ENCODE data around the gene FAF1. TPM values are rescaled to one million over a fixed set of nuclear protein-coding genes. Genes with fewer than 3 reads are reported as not detected.

The FAF1 gene
- total and polyA plus RNA-seq, 2 of the 8 experiments (the other 6 are each of a cell fraction or from before 2014, with no cell fraction given), result 10.8 to 65.9 TPM

DNA sequence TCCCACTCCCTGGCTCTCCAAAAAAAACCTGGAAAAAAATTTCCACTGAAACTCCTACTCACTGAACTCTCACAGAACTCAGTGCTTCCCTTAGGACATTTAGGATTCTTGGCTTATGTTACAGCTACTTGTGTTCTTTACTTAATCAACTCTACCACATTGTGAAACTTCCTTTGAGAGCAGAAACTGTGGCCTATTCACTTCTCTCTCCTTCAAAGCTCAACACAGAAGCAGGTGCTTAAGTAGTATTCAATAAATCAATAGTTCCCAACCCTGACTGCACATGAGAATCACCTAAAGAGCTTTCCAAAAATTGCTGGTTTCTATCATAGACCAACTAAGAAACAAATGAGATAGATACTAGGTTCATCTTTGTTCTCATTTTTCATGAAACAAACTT lies 468.9 kb downstream of the FAF1 start:
- no peak overlapping the region for H3K23ac ChIP-seq (ENCODE audit: insufficient read length)
- no peaks in the 10 kb centered on the region for H3K27me3 ChIP-seq (replicated peaks in 1 of 4; ENCODE audit: control insufficient read depth in 3 of 4, extremely low read depth in 1 of 4, insufficient read depth in 3 of 4, low read length in 3 of 4)
- no peak overlapping the region for H3K4me2 ChIP-seq (ENCODE audit: insufficient read depth in 1 of 2, low read depth in 2 of 2, low read length in 2 of 2)
- no peak overlapping the region for H3K56ac ChIP-seq (replicated peaks; ENCODE audit: insufficient read length, low read depth, low read length)
- H4K20me1 ChIP-seq (replicated peaks in 1 of 2; ENCODE audit: control insufficient read depth in 1 of 2, insufficient read depth in 2 of 2, low read length in 2 of 2), result no peaks in the 10 kb centered on the region
- H3K14ac ChIP-seq (ENCODE audit: insufficient read length), result no peak overlapping the region
- no peaks in the 10 kb centered on the region; the same call in 1 of the 2 replicates for H3K23me2 ChIP-seq (ENCODE audit: low read depth, low read length)
- H2AFZ ChIP-seq (ENCODE audit: low read length), result no peak overlapping the region
- FAIRE-seq (no peak), DNase-seq (ENCODE audit: low read depth in 1 of 2, low spot score in 2 of 2) (no peak)
- H3K9me3 ChIP-seq (ENCODE audit: insufficient read depth in 2 of 2, low read depth in 1 of 2, low read length in 1 of 2), result no peaks in the 10 kb centered on the region
- no peaks in the 10 kb centered on the region for H3K36me3 ChIP-seq (ENCODE audit: control insufficient read depth in 2 of 4, insufficient read depth in 4 of 4, low read length in 3 of 4)
- POLR2A ChIA-PET (ENCODE audit: partially characterized antibody), result no interaction called here
- no peak for TF ChIP-seq SP1 (IDR thresholded peaks at IDR 0.05; ENCODE audit: low read depth, low read length)
- no peak for TF ChIP-seq RBBP5 (IDR thresholded peaks at IDR 0.05; ENCODE audit: borderline replicate concordance, low read depth, low read length)
- no peak for TF ChIP-seq POU5F1 (IDR thresholded peaks at IDR 0.05; ENCODE audit: low read depth, low read length)
- TF ChIP-seq, protein P1, sequence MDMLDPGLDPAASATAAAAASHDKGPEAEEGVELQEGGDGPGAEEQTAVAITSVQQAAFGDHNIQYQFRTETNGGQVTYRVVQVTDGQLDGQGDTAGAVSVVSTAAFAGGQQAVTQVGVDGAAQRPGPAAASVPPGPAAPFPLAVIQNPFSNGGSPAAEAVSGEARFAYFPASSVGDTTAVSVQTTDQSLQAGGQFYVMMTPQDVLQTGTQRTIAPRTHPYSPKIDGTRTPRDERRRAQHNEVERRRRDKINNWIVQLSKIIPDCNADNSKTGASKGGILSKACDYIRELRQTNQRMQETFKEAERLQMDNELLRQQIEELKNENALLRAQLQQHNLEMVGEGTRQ (IDR thresholded peaks at IDR 0.05; ENCODE audit: low read length), result no peak
- TF ChIP-seq, protein P2, sequence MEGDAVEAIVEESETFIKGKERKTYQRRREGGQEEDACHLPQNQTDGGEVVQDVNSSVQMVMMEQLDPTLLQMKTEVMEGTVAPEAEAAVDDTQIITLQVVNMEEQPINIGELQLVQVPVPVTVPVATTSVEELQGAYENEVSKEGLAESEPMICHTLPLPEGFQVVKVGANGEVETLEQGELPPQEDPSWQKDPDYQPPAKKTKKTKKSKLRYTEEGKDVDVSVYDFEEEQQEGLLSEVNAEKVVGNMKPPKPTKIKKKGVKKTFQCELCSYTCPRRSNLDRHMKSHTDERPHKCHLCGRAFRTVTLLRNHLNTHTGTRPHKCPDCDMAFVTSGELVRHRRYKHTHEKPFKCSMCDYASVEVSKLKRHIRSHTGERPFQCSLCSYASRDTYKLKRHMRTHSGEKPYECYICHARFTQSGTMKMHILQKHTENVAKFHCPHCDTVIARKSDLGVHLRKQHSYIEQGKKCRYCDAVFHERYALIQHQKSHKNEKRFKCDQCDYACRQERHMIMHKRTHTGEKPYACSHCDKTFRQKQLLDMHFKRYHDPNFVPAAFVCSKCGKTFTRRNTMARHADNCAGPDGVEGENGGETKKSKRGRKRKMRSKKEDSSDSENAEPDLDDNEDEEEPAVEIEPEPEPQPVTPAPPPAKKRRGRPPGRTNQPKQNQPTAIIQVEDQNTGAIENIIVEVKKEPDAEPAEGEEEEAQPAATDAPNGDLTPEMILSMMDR (IDR thresholded peaks at IDR 0.05; ENCODE audit: control extremely low read depth in 1 of 3, insufficient read depth in 1 of 3, low read depth in 1 of 3, low read length in 3 of 3), result no peak
- no peak overlapping the region for H2BK120ac ChIP-seq (replicated peaks; ENCODE audit: low read depth, low read length)
- CTCF ChIA-PET (ENCODE audit: partially characterized antibody), result no interaction called here
- no peak overlapping the region for H2BK20ac ChIP-seq (ENCODE audit: low read length)
- H4K5ac ChIP-seq (ENCODE audit: insufficient read length, low read depth, low read length), result no peak overlapping the region
- H2BK15ac ChIP-seq (ENCODE audit: low read length), result no peak overlapping the region
- H2BK12ac ChIP-seq (ENCODE audit: low read depth, low read length), result no peak overlapping the region
- H3K4me1 ChIP-seq (replicated peaks in 1 of 4; ENCODE audit: control insufficient read depth in 3 of 4, insufficient read depth in 4 of 4, low read length in 3 of 4), result no peaks in the 10 kb centered on the region
- H3K27ac ChIP-seq (ENCODE audit: low read depth, low read length), result no peak overlapping the region
- H3K4me3 ChIP-seq (ENCODE audit: extremely low read depth in 1 of 4, insufficient read depth in 2 of 4, low read depth in 3 of 4, low read length in 4 of 4), result no peak overlapping the region
- no peak overlapping the region for H2AK5ac ChIP-seq (ENCODE audit: low read depth, low read length)
- H4K91ac ChIP-seq (replicated peaks; ENCODE audit: insufficient read length, low read length), result no peak overlapping the region
- no peak overlapping the region for H3K4ac ChIP-seq (replicated peaks; ENCODE audit: insufficient read length, low read depth, low read length)
- no peaks in the 10 kb centered on the region for H3K79me1 ChIP-seq (ENCODE audit: low read depth, low read length)
- H4K8ac ChIP-seq (ENCODE audit: extremely low read depth, insufficient read depth, low read length), result no peak overlapping the region
- no peaks in the 10 kb centered on the region for H3K79me2 ChIP-seq (ENCODE audit: control insufficient read depth in 1 of 2, insufficient read depth in 2 of 2, low read length in 2 of 2)
- H2BK5ac ChIP-seq (ENCODE audit: low read depth, low read length), result no peak overlapping the region
- H3K18ac ChIP-seq (ENCODE audit: extremely low read depth, low read length), result no peak overlapping the region
- H3K9ac ChIP-seq (replicated peaks in 1 of 4; ENCODE audit: extremely low read depth in 1 of 4, low read depth in 3 of 4, low read length in 3 of 4), result no peak overlapping the region

All from H1 (cell line).